Neutrophil (primary cell): ENCODE data around the gene BBX.

Source experiments
- H3K27ac ChIP-seq: fragments of 200-600 bp; sonication (generic); 2 replicates; pipeline ENCODE4 v1.5.1; 2016; ENCODE audit warnings: mild to moderate bottlenecking, moderate library complexity
- H3K27me3 ChIP-seq: fragments of 200-600 bp; sonication (generic); 2 replicates; pipeline ENCODE4 v1.6.0; 2016; ENCODE audit warnings: mild to moderate bottlenecking
- H3K36me3 ChIP-seq: fragments of 200-600 bp; sonication (generic); 2 replicates; pipeline ENCODE4 v1.5.1; 2017
- H3K4me1 ChIP-seq, 2 experiments: fragments of 200-600 bp in 1 of 2; sonication (generic) in 1 of 2; 1 replicate in 1 of 2; 2 replicates in 1 of 2; pipeline versions ENCODE4 v1.5.1 to v1.6.1; 2013 to 2016; ENCODE audit warnings: low read depth in 1 of 2, low read length in 1 of 2, mild to moderate bottlenecking in 1 of 2, moderate library complexity in 1 of 2; ENCODE audit not compliant: control insufficient read depth in 1 of 2, insufficient read depth in 1 of 2
- H3K4me3 ChIP-seq, 2 experiments: fragments of 200-600 bp in 1 of 2; sonication (generic) in 1 of 2; 1 replicate in 1 of 2; 2 replicates in 1 of 2; pipeline ENCODE4 v1.5.1; 2013 to 2016; ENCODE audit warnings: low read depth in 1 of 2, low read length in 1 of 2, mild to moderate bottlenecking in 1 of 2, moderate library complexity in 1 of 2
- H3K9me3 ChIP-seq: fragments of 200-600 bp; sonication (generic); 2 replicates; pipeline ENCODE4 v1.5.1; 2016
- CTCF ChIP-seq: fragments of 200-600 bp; sonication (generic); IDR thresholded peaks from 2 replicates; pipeline ENCODE4 v1.5.1; 2016; ENCODE audit warnings: antibody characterized with exemption

BBX gene

DNA sequence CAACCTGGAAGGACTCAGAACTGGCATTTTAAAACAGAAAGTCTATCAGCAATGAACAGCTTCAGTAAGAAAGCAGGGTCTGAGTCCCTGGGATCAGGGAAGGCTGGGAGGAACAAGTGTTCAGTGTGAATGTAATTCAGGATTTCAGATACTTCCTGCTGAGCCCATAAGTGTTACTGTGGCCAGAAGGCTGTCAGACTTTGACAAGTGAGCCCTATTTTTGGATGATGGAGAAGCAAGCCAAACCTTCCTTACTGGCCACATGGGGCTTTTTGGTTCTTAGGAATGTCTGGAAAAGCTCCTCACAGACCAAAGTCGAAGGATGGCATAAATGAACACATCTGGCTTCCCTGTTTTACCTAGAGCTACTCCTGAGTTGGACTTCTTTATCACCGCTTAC lies 157.2 kb downstream of the BBX start:
- TF ChIP-seq CTCF, result no peak
- Histone ChIP-seq H3K27ac (no peak overlapping the region), H3K9me3 (no peaks in the 10 kb centered on the region), H3K4me1 (no peaks in the 10 kb centered on the region), H3K4me3 (no peak overlapping the region), H3K27me3 (no peaks in the 10 kb centered on the region), H3K36me3 (no peaks in the 10 kb centered on the region)

DNA sequence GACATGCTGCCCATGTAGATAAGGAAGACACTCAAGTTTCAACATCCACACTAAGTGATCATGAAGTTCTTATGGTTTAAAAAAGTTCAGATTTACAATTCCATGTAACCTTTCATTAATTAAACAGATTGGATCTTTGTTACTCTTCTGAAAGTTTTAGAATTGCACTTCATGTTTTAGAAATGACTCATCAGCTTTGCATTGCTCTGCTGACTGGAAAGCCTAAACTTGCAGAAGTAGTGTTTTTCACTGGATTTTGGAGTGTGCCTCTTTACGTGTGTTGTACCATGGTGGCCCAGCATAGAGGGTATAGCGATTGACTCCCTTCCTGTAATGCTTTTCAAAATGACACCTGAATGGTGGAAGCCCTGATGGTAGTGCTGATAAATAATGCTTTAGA lies 157.9 kb downstream of the BBX start:
- no peak for TF ChIP-seq CTCF
- Histone ChIP-seq H3K4me1 (no peaks in the 10 kb centered on the region), H3K4me3 (no peak overlapping the region), H3K27ac (no peak overlapping the region), H3K27me3 (no peaks in the 10 kb centered on the region), H3K9me3 (no peaks in the 10 kb centered on the region), H3K36me3 (no peaks in the 10 kb centered on the region)

DNA sequence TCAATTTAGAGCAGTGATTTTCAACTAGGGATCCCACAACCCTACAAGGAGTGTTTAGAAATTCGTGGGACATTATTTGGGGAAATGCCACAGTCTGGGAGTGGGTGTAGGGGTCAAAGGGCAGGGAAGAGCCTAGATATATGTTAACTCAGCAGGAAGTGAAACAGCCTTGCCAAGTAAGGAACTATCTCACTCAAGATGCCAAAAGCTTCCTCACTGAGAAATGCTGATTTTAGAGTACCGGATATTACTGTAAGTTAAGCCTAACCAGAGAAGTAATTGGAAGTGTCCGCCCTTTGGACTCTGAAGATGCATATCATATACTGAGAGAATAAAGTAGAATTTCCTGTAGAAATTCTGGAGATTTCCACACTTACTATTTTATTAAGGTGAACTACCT lies 158.6 kb downstream of the BBX start:
- no peak overlapping the region for H3K27ac ChIP-seq
- no peak for TF ChIP-seq CTCF
- H3K4me3 ChIP-seq, result no peak overlapping the region
- no peaks in the 10 kb centered on the region for H3K27me3 ChIP-seq
- no peaks in the 10 kb centered on the region for H3K36me3 ChIP-seq
- no peaks in the 10 kb centered on the region for H3K4me1 ChIP-seq
- H3K9me3 ChIP-seq, result no peaks in the 10 kb centered on the region

DNA sequence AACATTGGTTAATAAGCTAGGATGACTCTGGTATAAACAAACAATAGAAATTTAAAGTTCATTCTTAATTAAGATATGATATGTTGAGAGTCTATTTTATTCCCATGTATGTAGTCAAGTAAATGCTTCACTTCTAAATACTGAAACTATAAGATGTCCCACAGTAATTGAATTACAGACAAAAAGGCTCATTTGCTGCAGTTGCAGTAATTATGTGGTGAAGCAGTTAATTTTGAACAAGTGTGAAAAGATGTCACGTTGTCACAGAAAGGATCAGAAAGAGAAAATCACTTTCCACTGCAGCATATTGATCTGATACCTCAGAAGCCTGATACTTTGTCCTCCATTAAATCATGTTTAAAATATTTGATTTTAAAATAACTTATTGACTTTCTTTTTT lies 159.8 kb downstream of the BBX start:
- TF ChIP-seq CTCF, result no peak
- Histone ChIP-seq H3K9me3 (no peaks in the 10 kb centered on the region), H3K4me3 (no peak overlapping the region), H3K27me3 (no peaks in the 10 kb centered on the region), H3K4me1 (no peaks in the 10 kb centered on the region), H3K36me3 (no peaks in the 10 kb centered on the region), H3K27ac (no peak overlapping the region)

- H3K27ac ChIP-seq, result no peak overlapping the region
- no peak overlapping the region for H3K4me3 ChIP-seq
- no peaks in the 10 kb centered on the region for H3K4me1 ChIP-seq
- H3K27me3 ChIP-seq, result no peaks in the 10 kb centered on the region
- no peaks in the 10 kb centered on the region for H3K36me3 ChIP-seq
- TF ChIP-seq CTCF, result no peak
- H3K9me3 ChIP-seq, result no peaks in the 10 kb centered on the region
Observed at GRCh38 chr3:107683447-107683846, 160.7 kb downstream of the BBX start.

DNA sequence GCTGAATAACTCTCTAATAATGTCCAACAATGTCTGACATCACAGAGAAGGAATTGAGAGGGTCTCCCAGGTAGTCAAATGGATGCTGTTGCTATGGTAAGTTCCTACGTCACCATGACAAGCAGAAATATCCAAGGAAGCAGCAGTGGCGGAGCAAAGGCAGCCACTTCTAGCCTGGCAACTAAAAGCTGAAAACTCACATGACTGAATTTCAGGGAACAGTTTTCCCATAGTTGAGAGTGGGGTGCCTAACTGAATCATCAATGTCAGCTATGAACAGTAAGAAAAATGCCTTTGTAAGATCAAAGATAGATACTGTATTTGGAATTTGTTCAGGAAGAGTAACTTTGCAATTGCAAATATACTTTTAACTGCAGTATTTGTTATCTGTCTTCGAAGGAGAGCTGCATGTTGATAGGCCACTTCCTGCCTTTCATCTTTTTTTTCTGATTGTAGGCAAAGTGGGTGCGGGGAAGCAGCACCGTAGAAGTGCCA lies 161.7 kb downstream of the BBX start:
- Histone ChIP-seq H3K9me3 (no peaks in the 10 kb centered on the region), H3K27me3 (no peaks in the 10 kb centered on the region), H3K36me3 (no peaks in the 10 kb centered on the region), H3K4me3 (no peak overlapping the region), H3K27ac (no peak overlapping the region), H3K4me1 (peaks cover 0 to 6% of the 10 kb centered on the region in 2 experiments)
- no peak for TF ChIP-seq CTCF
